Ectodermal cell (in vitro differentiated cells): ENCODE results near the gene UBL5. TPM values are rescaled to one million over a fixed set of nuclear protein-coding genes. Genes with fewer than 3 reads are reported as not detected.
"Not testable (repeated sequence)": the region's sequence is repeated elsewhere in the genome, so short reads cannot be mapped to it uniquely, and the experiment has no call there.

Experiments used
- H3K27ac ChIP-seq: 2 replicates; pipeline ENCODE4 v1.7.0; 2013; ENCODE audit warnings: mild to moderate bottlenecking, low read depth, low read length; ENCODE audit not compliant: insufficient read depth, poor library complexity, severe bottlenecking
- H3K27me3 ChIP-seq: 2 replicates; pipeline ENCODE4 v1.7.0; 2013; ENCODE audit warnings: mild to moderate bottlenecking, low read length; ENCODE audit not compliant: insufficient read depth, control insufficient read depth, poor library complexity, severe bottlenecking
- H3K36me3 ChIP-seq: one replicate; pipeline ENCODE4 v1.7.0; 2013; ENCODE audit warnings: low read length; ENCODE audit not compliant: control insufficient read depth, insufficient read depth
- H3K4me1 ChIP-seq: one replicate; pipeline ENCODE4 v1.7.0; 2013; ENCODE audit warnings: low read length; ENCODE audit not compliant: control insufficient read depth, insufficient read depth
- H3K4me3 ChIP-seq: 2 replicates; pipeline ENCODE4 v1.7.0; 2013; ENCODE audit warnings: low read depth, low read length, control low read depth; ENCODE audit not compliant: insufficient read depth
- H3K9me3 ChIP-seq: 2 replicates; pipeline ENCODE4 v1.7.0; 2013; ENCODE audit warnings: mild to moderate bottlenecking, low read length, moderate library complexity; ENCODE audit not compliant: control insufficient read depth
- WGBS, 2 experiments: methylation state at CpG; one replicate each; pipeline ENCODE4 v1.1.7; 2013; ENCODE audit warnings: missing lambda C conversion rate in 2 of 2; 5-methylcytosine and 5-hydroxymethylcytosine counted together
- polyA plus RNA-seq, 4 experiments: library from polyadenylated mRNA; stranded (reverse); fragments of 50-300 nt; gene quantifications; one replicate each; pipeline ENCODE4 v1.2.3, GENCODE V29; 2013

UBL5 gene
- polyA plus RNA-seq (2013, experiment 1 of 4): 498 TPM
- polyA plus RNA-seq (2013, experiment 2 of 4): 510 TPM
- polyA plus RNA-seq (2013, experiment 3 of 4): 597 TPM
- polyA plus RNA-seq (2013, experiment 4 of 4): 657 TPM

GRCh38 chr19:9827289-9828238 is at the start of gene UBL5:
Gene UBL5 (plus strand): TSS chr19:9827918. CDS start chr19:9828338, 420 bp downstream.
- Histone ChIP-seq H3K27ac (peak within 1 kb of the TSS; percentile 78), H3K9me3 (no peaks in the 10 kb centered on the region), H3K4me3 (peak within 1 kb of the TSS; percentile 74), H3K4me1 (peaks cover 7% of the 10 kb centered on the region), H3K27me3 (no peaks in the 10 kb centered on the region), H3K36me3 (no peaks in the 10 kb centered on the region)
- 1% methylated on average over 62 of the region's 62 CpGs for WGBS, 2 experiments

- H3K4me3 ChIP-seq: no peak overlapping the region
- H3K27me3 ChIP-seq: no peaks in the 10 kb centered on the region
- H3K36me3 ChIP-seq: no peaks in the 10 kb centered on the region
- H3K4me1 ChIP-seq: peaks cover 7% of the 10 kb centered on the region
- H3K9me3 ChIP-seq: no peaks in the 10 kb centered on the region
- 81 to 90% methylated on average over 2 of the region's 2 CpGs for WGBS, 2 experiments
- no peak overlapping the region for H3K27ac ChIP-seq
These were observed 45.4 kb upstream of the UBL5 start for GRCh38 chr19:9782338-9782737.

- H3K9me3 ChIP-seq, H3K4me1 ChIP-seq, H3K27me3 ChIP-seq, H3K4me3 ChIP-seq, H3K36me3 ChIP-seq: not testable (repeated sequence)
- peak overlapping the region; percentile 36 for H3K27ac ChIP-seq
- 95 to 96% methylated on average over 6 of the region's 6 CpGs for WGBS, 2 experiments
These were observed 43.6 kb upstream of the UBL5 start for GRCh38 chr19:9784163-9784496.

- no peaks in the 10 kb centered on the region for H3K9me3 ChIP-seq
- H3K27me3 ChIP-seq: no peaks in the 10 kb centered on the region
- H3K27ac ChIP-seq: peak overlapping the region; percentile 87
- WGBS, 2 experiments: 1% methylated on average over 55 to 70 of the region's 74 CpGs
- no peaks in the 10 kb centered on the region for H3K36me3 ChIP-seq
- H3K4me3 ChIP-seq: peak overlapping the region; percentile 77
- H3K4me1 ChIP-seq: peaks cover 7% of the 10 kb centered on the region
These were observed 42.1 kb upstream of the UBL5 start for GRCh38 chr19:9785367-9786331.

GRCh38 chr19:9786342-9786741 is 41.4 kb upstream of the UBL5 start:
- peak overlapping the region; percentile 77 for H3K4me3 ChIP-seq
- no peaks in the 10 kb centered on the region for H3K36me3 ChIP-seq
- H3K27me3 ChIP-seq: no peaks in the 10 kb centered on the region
- WGBS, 2 experiments: 63% methylated on average over 9 of the region's 9 CpGs
- H3K9me3 ChIP-seq: no peaks in the 10 kb centered on the region
- peaks cover 7% of the 10 kb centered on the region for H3K4me1 ChIP-seq
- H3K27ac ChIP-seq: no peak overlapping the region

GRCh38 chr19:9786819-9787218 is 40.9 kb upstream of the UBL5 start:
- Histone ChIP-seq H3K9me3 (no peaks in the 10 kb centered on the region), H3K27ac (no peak overlapping the region), H3K36me3 (no peaks in the 10 kb centered on the region), H3K4me3 (no peak overlapping the region), H3K27me3 (no peaks in the 10 kb centered on the region), H3K4me1 (peaks cover 7% of the 10 kb centered on the region)
- 95% methylated on average over 8 of the region's 8 CpGs for WGBS, 2 experiments

- not testable (repeated sequence) for H3K4me1 ChIP-seq
- WGBS, 2 experiments: 93 to 94% methylated on average over 13 of the region's 13 CpGs
These were observed 39.1 kb upstream of the UBL5 start for GRCh38 chr19:9788604-9789003.

GRCh38 chr19:9789066-9789465 is 38.7 kb upstream of the UBL5 start:
- Histone ChIP-seq H3K4me1 (peaks cover 4% of the 10 kb centered on the region), H3K27ac (no peak overlapping the region), H3K4me3 (no peak overlapping the region), H3K9me3 (no peaks in the 10 kb centered on the region), H3K36me3 (no peaks in the 10 kb centered on the region), H3K27me3 (peaks cover 6% of the 10 kb centered on the region)
- 84 to 88% methylated on average over 11 of the region's 11 CpGs for WGBS, 2 experiments

More at GRCh38 chr19:9788604-9789003, 39.1 kb upstream of the UBL5 start:
- H3K27ac ChIP-seq, H3K36me3 ChIP-seq, H3K27me3 ChIP-seq, H3K4me3 ChIP-seq, H3K9me3 ChIP-seq: not testable (repeated sequence)

- H3K27me3 ChIP-seq, H3K4me3 ChIP-seq, H3K27ac ChIP-seq, H3K4me1 ChIP-seq, H3K9me3 ChIP-seq, H3K36me3 ChIP-seq: not testable (repeated sequence)
- WGBS, 2 experiments: 73% methylated on average over 5 of the region's 5 CpGs
These were observed 38.1 kb upstream of the UBL5 start for GRCh38 chr19:9789579-9789978.

GRCh38 chr19:9791073-9791367 is 36.7 kb upstream of the UBL5 start:
- not testable (repeated sequence) for H3K9me3 ChIP-seq, H3K27ac ChIP-seq, H3K4me1 ChIP-seq, H3K27me3 ChIP-seq, H3K36me3 ChIP-seq, H3K4me3 ChIP-seq
- WGBS, 2 experiments: 89 to 95% methylated on average over 6 of the region's 6 CpGs
